HepG2 (cell line): Measurements from ENCODE around the gene ABCA13.

ENCODE experiments used
- CTCF ChIP-seq: sonication (generic); formaldehyde crosslinking; IDR thresholded peaks from 2 replicates; pipeline ENCODE4 v1.5.0; 2020; ENCODE audit warnings: mild to moderate bottlenecking, missing genetic modification reagents, moderate library complexity
- HNRNPL ChIP-seq: fragments of 200-400 bp; formaldehyde crosslinking; IDR thresholded peaks from 2 replicates; pipeline ENCODE4 v1.6.1; 2017; ENCODE audit warnings: mild to moderate bottlenecking, low read depth, low read length
- POLR2AphosphoS5 ChIP-seq: IDR thresholded peaks from 2 replicates; pipeline ENCODE4 v1.6.1; 2012; ENCODE audit warnings: low read depth, low read length

GRCh38 chr7:48471196-48471595 is 299.9 kb downstream of the ABCA13 start:
- no peak for TF ChIP-seq CTCF (CRISPR knock-in tag)
- TF ChIP-seq POLR2AphosphoS5 = no peak
- no peak for TF ChIP-seq HNRNPL
